IMR-90 (cell line): Measurements from ENCODE around the gene FXN.

Experiments
- CHD1 ChIP-seq: IDR thresholded peaks from 2 replicates; pipeline ENCODE4 v1.6.1; 2012; ENCODE audit warnings: low read depth, low read length, improper control_type of control experiment
- POLR2A ChIP-seq: IDR thresholded peaks from 2 replicates; pipeline ENCODE4 v1.6.1; 2012; ENCODE audit warnings: mild to moderate bottlenecking, low read depth, low read length
- RAD21 ChIP-seq: IDR thresholded peaks from 2 replicates; pipeline ENCODE4 v1.6.1; 2012; ENCODE audit warnings: low read length, improper control_type of control experiment
- RFX5 ChIP-seq: IDR thresholded peaks from 2 replicates; pipeline ENCODE4 v1.8.0; 2012; ENCODE audit warnings: low read depth, mild to moderate bottlenecking, low read length, moderate library complexity
- SMC3 ChIP-seq: fragments of 150-350 bp; IDR thresholded peaks from 2 replicates; pipeline ENCODE4 v1.6.1; 2016; ENCODE audit warnings: low read depth, mild to moderate bottlenecking, antibody characterized with exemption, low read length, moderate library complexity
- TF ChIP-seq, protein P1 (sequence below): conservative IDR thresholded peaks from 2 replicates; pipeline ENCODE4 v1.5.1; 2012; ENCODE audit warnings: mild to moderate bottlenecking, low read depth, low read length, improper control_type of control experiment

- no peak for TF ChIP-seq RFX5
- TF ChIP-seq, protein P1, sequence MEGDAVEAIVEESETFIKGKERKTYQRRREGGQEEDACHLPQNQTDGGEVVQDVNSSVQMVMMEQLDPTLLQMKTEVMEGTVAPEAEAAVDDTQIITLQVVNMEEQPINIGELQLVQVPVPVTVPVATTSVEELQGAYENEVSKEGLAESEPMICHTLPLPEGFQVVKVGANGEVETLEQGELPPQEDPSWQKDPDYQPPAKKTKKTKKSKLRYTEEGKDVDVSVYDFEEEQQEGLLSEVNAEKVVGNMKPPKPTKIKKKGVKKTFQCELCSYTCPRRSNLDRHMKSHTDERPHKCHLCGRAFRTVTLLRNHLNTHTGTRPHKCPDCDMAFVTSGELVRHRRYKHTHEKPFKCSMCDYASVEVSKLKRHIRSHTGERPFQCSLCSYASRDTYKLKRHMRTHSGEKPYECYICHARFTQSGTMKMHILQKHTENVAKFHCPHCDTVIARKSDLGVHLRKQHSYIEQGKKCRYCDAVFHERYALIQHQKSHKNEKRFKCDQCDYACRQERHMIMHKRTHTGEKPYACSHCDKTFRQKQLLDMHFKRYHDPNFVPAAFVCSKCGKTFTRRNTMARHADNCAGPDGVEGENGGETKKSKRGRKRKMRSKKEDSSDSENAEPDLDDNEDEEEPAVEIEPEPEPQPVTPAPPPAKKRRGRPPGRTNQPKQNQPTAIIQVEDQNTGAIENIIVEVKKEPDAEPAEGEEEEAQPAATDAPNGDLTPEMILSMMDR = no peak
- TF ChIP-seq RAD21 = no peak
- TF ChIP-seq CHD1 = no peak
- no peak for TF ChIP-seq POLR2A
- TF ChIP-seq SMC3 = no peak
These were observed 30.7 kb upstream of the FXN start for GRCh38 chr9:69004836-69005235.
